Lower leg skin (tissue), 4 donors: ENCODE data around the gene SYMPK. TPM values are rescaled to one million over a fixed set of nuclear protein-coding genes. Genes with fewer than 3 reads are reported as not detected.

Experiments used
- DNase-seq, 2 donors: peaks; one replicate each; pipeline ENCODE4 v3.0.0-alpha.2; 2019; ENCODE audit warnings: low spot score in 2 of 2
- H3K4me3 ChIP-seq: fragments of 200-600 bp; sonication (generic); 2 replicates; pipeline ENCODE4 v1.5.1; 2017; ENCODE audit warnings: mild to moderate bottlenecking, low read depth; ENCODE audit not compliant: poor library complexity, severe bottlenecking
- CTCF ChIP-seq, 3 donors: fragments of 450-650 bp; IDR thresholded peaks; one replicate each; pipeline ENCODE4 v1.5.1; 2016; ENCODE audit warnings: antibody characterized with exemption in 3 of 3, mild to moderate bottlenecking in 3 of 3, moderate library complexity in 2 of 3
- POLR2A ChIP-seq, 2 donors: fragments of 450-650 bp; IDR thresholded peaks; one replicate each; pipeline ENCODE4 v1.6.1; 2016 to 2017; ENCODE audit warnings: antibody characterized with exemption in 2 of 2, mild to moderate bottlenecking in 1 of 2, moderate library complexity in 1 of 2
- WGBS, 2 donors: methylation state at CpG; one replicate each; pipeline ENCODE4 v1.1.5; 2018; 5-methylcytosine and 5-hydroxymethylcytosine counted together
- intact Hi-C: fragments of 100-400 bp; cut with DNase I; formaldehyde crosslinking; loops from one replicate; pipeline ENCODE4 v1.15.0; 2023; ENCODE audit warnings: low total_unique reads
- total RNA-seq, 4 donors: library from RNA; depleted of rRNA; stranded (reverse); fragments of >200 nt; gene quantifications; one replicate each; pipeline ENCODE4 v1.1.0, GENCODE V29; 2016

The SYMPK gene
- total RNA-seq, 4 donors from 2014 or later: 30.3 to 62.8 (median 46.6) TPM

- intact Hi-C loops: no loop called here
- TF ChIP-seq POLR2A (IDR thresholded peaks at IDR 0.05): no peak
- no peak for TF ChIP-seq CTCF (IDR thresholded peaks at IDR 0.05)
- 60 to 76% methylated on average over 4 of the region's 4 CpGs for WGBS, 2 donors
- no peak overlapping the region for H3K4me3 ChIP-seq
- no peak for DNase-seq
Observed at GRCh38 chr19:45784096-45784495, 78.9 kb downstream of the SYMPK start.

DNA sequence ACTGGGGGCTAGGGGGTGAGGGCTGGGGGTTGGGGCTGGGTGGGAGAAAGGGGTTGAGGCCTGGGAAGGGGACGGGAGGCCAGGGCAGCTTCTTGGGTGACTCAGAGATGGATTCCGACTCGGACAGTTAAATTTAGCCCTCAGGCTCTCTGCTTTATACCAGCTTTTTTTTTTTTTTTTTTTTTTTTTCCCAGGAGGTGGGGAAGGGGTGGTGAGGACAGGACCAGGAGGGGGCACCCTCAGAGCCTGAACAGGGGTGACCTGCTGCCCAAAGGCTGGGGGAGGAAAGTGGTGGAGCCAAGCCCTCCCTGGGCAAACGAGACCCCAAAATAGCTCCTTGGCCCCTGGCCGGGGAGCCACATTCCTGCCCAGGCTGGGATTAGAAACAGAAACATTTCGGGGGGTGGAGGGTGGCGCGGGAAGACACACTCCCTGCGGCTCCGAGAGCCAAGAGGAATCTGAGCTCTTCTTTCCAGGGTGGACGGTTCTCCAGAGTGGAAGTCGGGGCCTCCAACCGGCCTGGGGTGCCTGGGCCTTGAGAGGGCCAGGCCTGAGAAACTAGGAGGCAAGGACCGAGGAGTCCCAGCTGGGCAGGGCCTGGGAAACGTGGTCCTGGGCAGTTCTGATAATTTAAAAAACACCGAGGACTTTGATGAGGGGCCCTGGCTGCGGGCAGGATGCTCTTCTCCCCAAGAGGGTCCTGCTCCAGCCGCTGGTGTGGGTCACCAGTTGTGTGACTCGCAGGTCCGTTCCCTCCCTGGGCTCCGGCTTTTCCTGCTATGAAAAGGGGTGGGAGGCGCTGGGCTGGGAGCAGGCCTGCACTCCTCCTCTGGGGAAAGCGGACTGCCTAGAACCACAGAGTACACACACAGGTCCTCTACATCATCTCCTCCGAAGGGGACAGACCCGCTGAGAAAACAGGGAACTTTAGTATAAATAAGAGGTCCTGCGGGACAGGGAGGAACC is 79.8 kb downstream of the SYMPK start:
- 36 to 49% methylated on average over 24 to 26 of the region's 26 CpGs for WGBS, 2 donors
- TF ChIP-seq POLR2A (IDR thresholded peaks at IDR 0.05) (no peak), CTCF (IDR thresholded peaks at IDR 0.05) (no peak)
- DNase-seq: no peak
- intact Hi-C loops: no loop called here
- no peak overlapping the region for H3K4me3 ChIP-seq

DNA sequence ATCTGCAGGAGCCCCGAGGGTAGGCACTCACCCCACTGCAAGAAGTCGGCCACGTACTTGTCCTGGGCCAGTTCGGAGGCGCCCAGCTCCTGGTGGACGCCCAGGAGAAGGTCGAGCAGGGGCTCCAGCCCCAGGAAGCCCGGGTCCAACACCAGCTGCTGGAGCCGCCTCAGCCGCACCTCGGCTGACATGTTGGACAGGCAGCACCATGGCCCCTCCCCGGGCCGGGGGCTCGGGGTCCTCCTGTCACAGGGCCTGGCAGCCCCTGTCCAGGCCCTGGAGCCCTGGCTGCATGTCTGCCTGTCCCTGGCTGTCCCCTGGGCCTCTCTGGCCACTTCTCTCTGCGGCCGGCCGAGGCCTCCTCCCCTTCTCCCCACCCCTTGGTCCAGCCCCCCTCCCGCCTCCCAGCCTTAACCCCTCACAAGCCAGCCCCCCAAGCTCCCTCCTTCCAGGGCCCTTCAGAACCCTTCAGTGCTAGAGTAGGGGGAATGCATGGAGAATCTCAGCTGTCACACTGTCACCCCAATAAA is 80.7 kb downstream of the SYMPK start, which contains the start of gene DMPK:
Gene DMPK, minus strand, starts transcription at position 329 of the 530 bp plus-strand sequence. Its CDS starts 138 bp downstream, at position 191.
- 7 to 19% methylated on average over 12 to 17 of the region's 18 CpGs for WGBS, 2 donors
- H3K4me3 ChIP-seq: no peak within 1 kb of the TSS
- TF ChIP-seq CTCF (IDR thresholded peaks at IDR 0.05) (no peak), POLR2A (IDR thresholded peaks at IDR 0.05) (no peak)
- DNase-seq: no peak
- intact Hi-C loops: no loop called here

GRCh38 chr19:45781214-45782161 is 81.5 kb downstream of the SYMPK start:
- intact Hi-C loops: no loop called here
- TF ChIP-seq CTCF (IDR thresholded peaks at IDR 0.05): no peak
- no peak for TF ChIP-seq POLR2A (IDR thresholded peaks at IDR 0.05)
- H3K4me3 ChIP-seq: no peak overlapping the region
- no peak for DNase-seq
- 11 to 36% methylated on average over 12 to 17 of the region's 17 CpGs for WGBS, 2 donors

DNA sequence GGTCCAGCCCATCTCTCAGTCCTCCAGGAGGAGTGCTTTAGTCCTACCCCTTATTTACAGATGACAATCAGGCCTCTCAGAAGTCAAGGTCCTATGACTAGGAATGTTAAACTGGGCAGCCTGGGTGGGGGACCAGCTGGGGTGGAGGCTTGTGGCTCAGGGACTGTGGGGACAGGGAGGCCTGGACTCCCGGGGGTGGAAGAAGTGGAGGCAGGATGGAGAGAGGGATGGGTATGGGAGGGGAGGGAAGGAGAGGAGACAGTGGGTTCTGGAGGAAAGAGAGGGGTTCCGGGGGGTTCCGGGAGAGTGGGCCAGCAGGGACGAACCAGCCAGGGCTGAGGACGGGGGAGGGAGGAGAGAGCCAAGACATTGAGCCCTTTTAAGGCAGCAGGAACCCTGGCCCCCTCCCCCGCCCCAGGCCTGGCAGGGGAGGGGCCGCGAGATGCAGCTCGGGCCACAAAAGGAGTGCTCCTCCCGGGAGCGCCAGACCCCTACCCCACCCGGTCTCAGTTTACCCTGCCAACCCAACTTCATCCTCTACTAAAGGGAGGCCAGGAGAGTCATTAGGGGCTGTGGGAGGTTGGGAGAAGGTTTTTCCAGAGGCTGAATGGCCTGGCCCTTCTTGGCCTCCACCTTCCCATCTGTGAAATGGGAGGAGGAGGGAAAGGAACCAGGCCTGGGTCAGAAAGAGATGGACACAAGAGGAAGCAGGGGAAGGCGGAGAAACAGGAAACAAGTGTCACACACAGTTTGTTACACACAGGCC is 82.3 kb downstream of the SYMPK start:
- TF ChIP-seq CTCF (IDR thresholded peaks at IDR 0.05): no peak
- TF ChIP-seq POLR2A (IDR thresholded peaks at IDR 0.05): no peak
- H3K4me3 ChIP-seq: no peak overlapping the region
- no peak for DNase-seq
- WGBS, 2 donors: 26 to 35% methylated on average over 13 of the region's 13 CpGs
- intact Hi-C loops: no loop called here
